GM19240 (cell line): ENCODE results near the gene ACSF3.
"Not testable (repeated sequence)": the region's sequence is repeated elsewhere in the genome, so short reads cannot be mapped to it uniquely, and the experiment has no call there.

Experiments used
- DNase-seq: peaks from one replicate; pipeline ENCODE4 v3.0.0; 2011; ENCODE audit warnings: low spot score; ENCODE audit not compliant: insufficient read length

Gene ACSF3

GRCh38 chr16:89159850-89160354 is 66.2 kb downstream of the ACSF3 start:
- DNase-seq: no peak

GRCh38 chr16:89160977-89161701 is 67.5 kb downstream of the ACSF3 start:
- DNase-seq: no peak

GRCh38 chr16:89161763-89162713 is 68.4 kb downstream of the ACSF3 start:
- DNase-seq: no peak

GRCh38 chr16:89163297-89163696 is 69.6 kb downstream of the ACSF3 start:
- no peak for DNase-seq

DNA sequence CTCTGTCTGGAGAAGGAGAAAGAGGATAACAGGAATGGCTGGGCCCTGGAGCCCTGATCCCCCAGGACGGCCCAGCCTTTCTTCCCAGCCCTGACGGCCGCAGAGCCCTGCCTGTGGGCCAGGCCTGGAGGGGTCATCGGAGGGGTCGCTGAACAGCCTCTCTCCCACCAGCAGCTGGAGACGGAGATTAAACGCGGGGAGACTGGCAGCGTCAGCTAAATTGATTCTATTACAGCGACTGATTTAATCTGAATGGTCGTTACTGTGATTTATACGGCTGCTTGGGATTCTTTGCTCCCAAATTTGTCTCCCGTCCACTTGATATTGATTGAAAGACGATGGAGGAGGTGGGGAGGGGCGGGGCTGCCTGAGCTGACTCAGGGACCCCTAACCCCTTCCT is 70.8 kb downstream of the ACSF3 start:
- no peak for DNase-seq

GRCh38 chr16:89164847-89165680 is 71.4 kb downstream of the ACSF3 start:
- DNase-seq: no peak

DNA sequence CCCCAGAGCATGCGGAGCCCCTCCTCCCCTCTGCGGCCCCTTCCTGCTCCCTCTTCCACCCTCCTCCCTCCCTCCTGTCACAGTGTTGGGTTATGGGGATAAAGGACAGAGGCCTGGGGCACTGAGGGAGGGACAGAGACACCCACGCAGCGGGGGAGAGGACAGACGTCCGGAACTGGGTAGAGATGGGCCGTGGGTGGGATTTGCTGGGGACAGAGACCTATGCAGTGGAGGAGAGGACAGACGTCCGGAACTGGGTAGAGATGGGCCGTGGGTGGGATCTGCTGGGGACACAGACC is 72.0 kb downstream of the ACSF3 start:
- not testable (repeated sequence) for DNase-seq

DNA sequence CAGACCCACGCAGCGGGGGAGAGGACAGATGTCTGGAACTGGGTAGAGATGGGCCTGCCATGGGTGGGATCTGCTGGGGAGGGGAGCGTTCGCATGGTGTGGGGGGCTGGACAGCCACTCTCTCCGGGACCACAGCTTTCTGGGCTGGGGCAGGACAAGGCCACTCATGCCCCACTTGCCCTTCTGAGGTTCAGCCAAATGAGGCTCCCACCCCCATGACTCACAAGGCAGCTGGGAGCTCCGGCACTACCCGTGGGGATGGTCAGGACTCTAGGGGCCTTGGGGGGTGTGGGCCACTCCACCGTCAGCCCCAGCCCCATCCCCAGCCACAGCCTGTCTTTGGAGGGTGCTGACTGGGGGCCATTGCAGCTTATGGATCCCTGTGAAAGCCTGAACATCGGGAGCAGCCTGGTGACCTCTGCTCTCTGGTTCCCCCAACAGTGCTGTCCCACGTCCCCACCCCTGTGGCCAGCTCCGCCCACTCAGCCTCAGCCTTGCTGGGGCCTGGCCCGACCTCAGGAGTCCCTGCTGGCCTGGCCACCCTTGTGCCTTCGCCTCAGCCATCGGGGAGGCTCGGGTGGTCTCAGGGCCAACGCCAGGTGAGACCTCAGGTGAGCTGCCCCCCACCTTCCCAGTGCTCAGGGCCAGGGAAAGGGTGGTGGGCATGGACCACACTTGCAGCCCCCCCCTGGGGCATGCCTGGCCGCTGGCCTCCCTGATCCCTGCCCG is 73.2 kb downstream of the ACSF3 start:
- no peak for DNase-seq

- DNase-seq: peak; percentile 89
Measured at GRCh38 chr16:89167425-89167941, 73.8 kb downstream of the ACSF3 start.

- no peak for DNase-seq
Measured at GRCh38 chr16:89168381-89169189, 74.9 kb downstream of the ACSF3 start.

DNA sequence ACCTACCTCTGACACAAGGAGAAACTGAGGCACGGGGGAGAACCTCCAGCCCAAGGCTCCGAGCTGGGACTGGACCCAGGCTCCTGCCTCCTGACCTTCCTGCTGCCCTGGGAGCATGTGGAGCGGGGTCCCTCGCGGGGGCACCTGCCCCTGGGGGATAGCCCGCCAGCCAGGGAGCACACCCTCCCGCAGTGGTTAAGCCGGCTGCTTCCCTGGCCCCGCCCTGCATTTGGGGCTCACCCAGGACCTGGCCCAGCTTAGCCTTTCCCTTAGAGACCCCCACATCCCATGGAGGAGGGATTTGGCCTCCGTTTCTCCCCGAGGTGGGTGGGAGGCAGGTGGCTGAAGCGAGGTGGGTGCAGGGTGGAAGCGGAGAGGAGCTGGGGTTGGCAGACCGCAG is 76.1 kb downstream of the ACSF3 start:
- DNase-seq: no peak

DNA sequence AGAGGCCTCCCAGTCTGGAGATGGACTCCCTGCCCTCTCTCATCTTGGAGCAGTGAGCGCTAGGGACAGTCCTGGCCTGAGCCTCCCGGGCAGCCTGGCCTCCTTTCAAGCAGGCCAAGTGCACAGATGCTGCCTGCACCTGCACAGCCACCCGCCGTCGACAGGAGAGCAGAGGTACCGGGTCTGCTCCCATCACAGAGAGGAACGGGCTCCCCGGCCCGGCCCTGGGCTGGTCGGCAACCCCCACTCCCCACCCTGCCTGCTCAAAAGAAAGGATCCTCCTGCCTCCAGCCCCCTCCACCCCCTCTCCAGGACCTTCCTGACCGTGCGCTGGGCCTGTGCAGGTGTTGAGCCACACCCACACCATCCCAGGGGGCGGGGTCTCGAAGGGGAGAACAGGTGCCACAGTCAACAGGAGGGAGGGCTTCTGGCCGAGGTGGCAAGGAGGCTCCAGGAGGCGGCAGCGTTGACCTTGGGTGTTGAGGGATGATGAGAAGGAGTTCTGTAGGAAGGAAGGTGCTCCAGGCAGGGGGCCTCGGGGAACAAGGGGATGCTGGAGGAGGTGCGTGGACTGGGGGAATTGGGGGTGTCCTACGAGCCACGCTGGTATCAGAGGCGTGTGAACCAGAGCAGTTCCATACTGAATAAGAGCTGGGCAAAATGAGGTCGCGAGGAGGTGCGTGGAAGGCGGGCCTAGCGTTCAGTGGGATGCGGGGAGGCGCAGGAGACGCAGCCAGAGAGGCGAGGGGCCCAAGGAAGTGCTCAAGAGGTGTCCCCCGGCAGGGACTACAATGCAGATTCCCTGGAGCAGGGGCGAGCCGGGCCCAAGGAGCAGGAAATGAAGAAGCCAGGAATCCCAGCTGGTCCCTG is 76.9 kb downstream of the ACSF3 start:
- DNase-seq: no peak

DNA sequence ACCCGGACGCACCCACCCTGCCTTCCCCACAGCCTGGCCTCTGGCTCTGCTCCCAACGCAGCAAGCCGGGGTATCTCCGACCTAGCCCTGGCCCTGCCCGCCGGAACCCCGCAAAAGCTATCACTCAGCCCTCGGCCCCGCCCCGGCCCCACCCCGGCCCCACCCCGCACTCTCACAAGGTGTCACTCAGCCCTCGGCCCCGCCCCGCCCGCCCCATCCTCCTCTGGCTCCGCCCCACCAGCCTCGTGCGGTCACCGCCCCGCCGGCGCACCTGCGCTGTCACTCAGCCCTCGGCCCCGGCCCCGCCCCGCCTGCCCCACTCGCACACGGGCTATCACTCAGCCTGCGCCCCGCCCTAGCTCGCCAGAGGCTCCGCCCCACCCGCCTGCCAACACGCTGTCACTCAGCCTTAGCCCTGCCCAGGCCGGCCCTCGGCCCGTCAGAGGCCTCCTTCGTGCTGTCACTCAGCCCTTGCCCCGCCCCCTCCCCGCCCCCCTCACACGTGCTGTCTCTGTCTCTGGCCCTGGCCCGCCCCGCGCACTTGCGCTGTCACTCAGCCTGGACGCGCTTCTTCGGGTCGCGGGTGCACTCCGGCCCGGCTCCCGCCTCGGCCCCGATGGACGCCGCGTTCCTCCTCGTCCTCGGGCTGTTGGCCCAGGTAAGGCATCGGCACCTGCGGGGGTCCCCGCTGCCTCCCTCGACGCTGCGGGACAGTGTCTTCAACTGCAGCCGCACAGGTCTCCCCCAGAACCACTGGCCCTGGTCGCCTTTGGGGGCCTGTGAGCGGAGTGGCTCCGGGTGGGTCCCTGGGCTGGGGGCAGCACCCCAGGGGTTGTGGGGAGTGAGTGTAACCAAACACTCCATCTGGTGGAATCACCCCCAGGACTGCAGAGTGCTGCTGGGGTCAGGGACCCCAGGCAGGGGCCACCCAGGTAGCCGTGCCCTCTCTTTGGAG is 77.8 kb downstream of the ACSF3 start, which contains the start of gene CDH15:
Gene CDH15 (plus strand): TSS at position 533 of the 955 bp plus-strand sequence. CDS start 84 bp downstream, at position 617.
- DNase-seq: peak; percentile 99

DNA sequence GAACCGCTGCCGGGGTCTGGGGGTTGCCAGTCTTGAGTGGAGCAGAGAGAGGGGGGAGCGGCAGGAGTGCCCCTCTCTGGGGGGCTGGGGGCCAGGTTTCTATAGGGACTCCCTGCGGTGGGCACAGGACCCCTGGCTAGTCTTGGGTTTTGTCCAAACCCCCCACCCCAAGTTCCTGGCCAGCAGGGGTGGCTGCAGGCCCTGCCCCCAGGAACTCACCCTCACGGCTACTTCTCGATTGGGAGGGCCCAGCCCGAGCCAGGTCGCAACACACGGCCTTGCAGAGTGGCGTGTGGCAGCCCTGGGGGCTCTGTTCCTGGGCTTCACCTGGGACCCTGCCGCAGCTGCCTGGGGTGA is 78.5 kb downstream of the ACSF3 start:
- DNase-seq: no peak

- no peak for DNase-seq
Measured at GRCh38 chr16:89172528-89173173, 79.0 kb downstream of the ACSF3 start.

DNA sequence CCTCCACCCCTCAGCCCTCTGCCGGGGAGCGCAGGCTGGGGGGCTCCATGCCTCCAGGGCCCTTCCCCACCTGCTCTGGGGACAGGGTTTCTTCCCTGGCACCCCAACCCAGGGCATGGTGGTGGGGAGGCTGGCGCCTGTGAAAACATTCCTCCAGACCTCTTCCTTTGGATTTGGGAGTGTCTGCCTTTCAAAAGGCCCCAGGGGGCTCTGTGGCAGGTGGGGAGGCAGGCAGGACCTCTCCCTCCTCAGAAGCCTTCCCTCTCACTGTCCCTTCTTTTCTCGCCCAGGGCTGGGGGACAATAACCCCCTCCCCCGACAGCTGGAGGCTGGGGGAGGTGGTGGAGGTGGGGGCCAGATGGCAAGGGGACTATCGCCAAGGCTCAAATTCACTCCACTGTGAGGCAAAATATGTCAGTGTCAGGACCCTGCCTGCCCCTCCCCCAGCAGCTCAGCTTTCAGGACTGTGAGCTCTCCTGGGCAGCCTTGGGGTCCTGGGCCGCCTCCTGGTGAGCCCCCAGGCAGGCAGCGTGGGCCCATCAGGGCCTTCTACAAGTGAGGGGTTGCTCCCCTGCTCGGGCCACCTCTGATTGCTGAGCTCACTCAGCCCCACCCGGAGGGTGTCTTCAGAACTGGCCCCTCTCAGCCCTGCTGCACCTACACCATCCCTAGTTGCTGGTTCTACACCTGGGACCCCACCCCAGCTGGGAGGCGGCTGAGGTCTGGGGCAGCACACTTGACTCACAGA is 79.7 kb downstream of the ACSF3 start:
- no peak for DNase-seq
